GM12878 (cell line): ENCODE measurements around the gene LCORL. TPM values are rescaled to one million over a fixed set of nuclear protein-coding genes. Genes with fewer than 3 reads are reported as not detected.

Source experiments
- ATAC-seq: fragments of 200-7000 bp; cut with Tn5 transposase; 3 replicates; pipeline ENCODE4 v1.9.1; 2020; ENCODE audit warnings: mild to moderate bottlenecking, moderate library complexity
- BruUV-seq: library from RNA; stranded (reverse); fragments of 400-500 nt; replicated peaks from 2 replicates; lab custom pipeline; 2021; lab: Mats Ljungman, UMichigan
- CTCF ChIA-PET: fragments of 300-600 bp; sonication (Branson Sonifier 250); formaldehyde crosslinking; extraction: SDS; loops from one replicate; lab custom pipeline; 2021; ENCODE audit warnings: inconsistent platforms; lab: Yijun Ruan, JAX
- POLR2A ChIA-PET: fragments of 350-600 bp; formaldehyde crosslinking; extraction: SDS; loops from one replicate; lab custom pipeline; 2021; ENCODE audit warnings: inconsistent platforms; lab: Charles Lee
- RAD21 ChIA-PET: fragments of 300-600 bp; sonication (Branson Sonifier 250); formaldehyde crosslinking; loops from one replicate; lab custom pipeline; 2023; ENCODE audit warnings: antibody characterized with exemption; ENCODE audit not compliant: unreplicated experiment; lab: Charles Lee
- SMC1A ChIA-PET: fragments of 300-600 bp; sonication (Branson Sonifier 250); formaldehyde crosslinking; loops from one replicate; lab custom pipeline; 2023; ENCODE audit not compliant: unreplicated experiment, uncharacterized antibody; lab: Charles Lee
- DNase-seq: peaks from one replicate; pipeline ENCODE4 v3.0.0-alpha.2; 2011; ENCODE audit warnings: low read depth, low spot score
- FAIRE-seq: peaks from 3 replicates; lab custom pipeline; 2011; peaks lifted over from hg19 to GRCh38; lab: Jason Lieb, UNC
- H2AFZ ChIP-seq: 2 replicates; pipeline ENCODE4 v1.6.0; 2011; ENCODE audit warnings: low read depth, low read length, control low read depth; ENCODE audit not compliant: control insufficient read depth
- H3K27ac ChIP-seq: 2 replicates; pipeline ENCODE4 v1.5.1; 2011; ENCODE audit warnings: control low read depth; ENCODE audit not compliant: control insufficient read depth, insufficient read depth
- H3K27me3 ChIP-seq, 2 experiments: replicated peaks in 1 of 2; 2 replicates each; pipeline versions ENCODE4 v1.6.0 to v1.6.1; 2011; ENCODE audit warnings: low read length in 1 of 2; ENCODE audit not compliant: control insufficient read depth in 2 of 2, insufficient read depth in 2 of 2
- H3K36me3 ChIP-seq, 2 experiments: 2 replicates each; pipeline ENCODE4 v1.5.1; 2011; ENCODE audit warnings: low read length in 1 of 2; ENCODE audit not compliant: control insufficient read depth in 2 of 2, insufficient read depth in 2 of 2
- H3K4me1 ChIP-seq: 2 replicates; pipeline ENCODE4 v1.6.1; 2011; ENCODE audit warnings: mild to moderate bottlenecking, low read length, moderate library complexity, mixed read lengths; ENCODE audit not compliant: control insufficient read depth, insufficient read depth
- H3K4me2 ChIP-seq: 2 replicates; pipeline ENCODE4 v1.6.0; 2011; ENCODE audit warnings: control low read depth; ENCODE audit not compliant: control insufficient read depth, insufficient read depth
- H3K4me3 ChIP-seq: fragments of 200-600 bp; sonication (generic); 2 replicates; pipeline ENCODE4 v1.5.1; 2016
- H3K79me2 ChIP-seq: 2 replicates; pipeline ENCODE4 v1.6.0; 2011; ENCODE audit warnings: low read length; ENCODE audit not compliant: control insufficient read depth, insufficient read depth
- H3K9ac ChIP-seq: 2 replicates; pipeline ENCODE4 v1.8.0; 2011; ENCODE audit warnings: low read length, control low read depth, mixed read lengths; ENCODE audit not compliant: control insufficient read depth, insufficient read depth
- H3K9me3 ChIP-seq: replicated peaks from 3 replicates; pipeline ENCODE4 v1.5.1; 2011; ENCODE audit warnings: mild to moderate bottlenecking, low read length; ENCODE audit not compliant: control insufficient read depth, insufficient read depth
- H4K20me1 ChIP-seq: 2 replicates; pipeline ENCODE4 v1.6.0; 2011; ENCODE audit not compliant: control insufficient read depth, insufficient read depth
- BCLAF1 ChIP-seq: fragments of 450-650 bp; IDR thresholded peaks from 2 replicates; pipeline ENCODE4 v1.6.1; 2017; ENCODE audit warnings: antibody characterized with exemption, mild to moderate bottlenecking, moderate library complexity
- BHLHE40 ChIP-seq, 2 experiments: fragments of 450-650 bp in 1 of 2; IDR thresholded peaks; 2 replicates each; pipeline ENCODE4 v1.6.1; 2011 to 2017; ENCODE audit warnings: low read depth in 2 of 2, borderline replicate concordance in 1 of 2, improper control_type of control experiment in 1 of 2, low read length in 1 of 2, mild to moderate bottlenecking in 1 of 2
- EGR1 ChIP-seq, 2 experiments: IDR thresholded peaks; 1 replicate in 1 of 2; 2 replicates in 1 of 2; pipeline ENCODE4 v1.6.1; 2011 to 2012; ENCODE audit warnings: low read depth in 2 of 2, low read length in 2 of 2, borderline replicate concordance in 1 of 2, mild to moderate bottlenecking in 1 of 2, moderate library complexity in 1 of 2
- HCFC1 ChIP-seq: fragments of 150-350 bp; IDR thresholded peaks from 2 replicates; pipeline ENCODE4 v1.6.1; 2014; ENCODE audit warnings: low read length
- MYB ChIP-seq: fragments of 150-350 bp; IDR thresholded peaks from 2 replicates; pipeline ENCODE4 v1.6.1; 2014; ENCODE audit warnings: mild to moderate bottlenecking, low read depth, low read length, borderline replicate concordance
- MYC ChIP-seq: IDR thresholded peaks from 2 replicates; pipeline ENCODE4 v1.6.1; 2011; ENCODE audit warnings: mild to moderate bottlenecking, low read length, moderate library complexity, inconsistent platforms; ENCODE audit not compliant: insufficient read depth, insufficient replicate concordance, insufficient read length, severe bottlenecking
- NFYB ChIP-seq: IDR thresholded peaks from 2 replicates; pipeline ENCODE4 v1.6.1; 2011; ENCODE audit warnings: low read depth, mild to moderate bottlenecking, low read length, improper control_type of control experiment, moderate library complexity; ENCODE audit not compliant: insufficient read depth
- NR2F1 ChIP-seq: fragments of 450-650 bp; conservative IDR thresholded peaks from 2 replicates; pipeline ENCODE4 v1.6.1; 2017; ENCODE audit warnings: mild to moderate bottlenecking
- PML ChIP-seq: IDR thresholded peaks from 2 replicates; pipeline ENCODE4 v1.6.1; 2012; ENCODE audit warnings: low read length, inconsistent platforms
- POLR2A ChIP-seq: IDR thresholded peaks from 2 replicates; pipeline ENCODE4 v1.6.1; 2011; ENCODE audit warnings: low read depth, mild to moderate bottlenecking, low read length
- SMARCA5 ChIP-seq: fragments of 450-650 bp; IDR thresholded peaks from 2 replicates; pipeline ENCODE4 v1.6.1; 2017; ENCODE audit warnings: mild to moderate bottlenecking
- SMC3 ChIP-seq: IDR thresholded peaks from 2 replicates; pipeline ENCODE4 v1.6.1; 2011; ENCODE audit warnings: low read length, improper control_type of control experiment, borderline replicate concordance
- SP1 ChIP-seq: IDR thresholded peaks from one replicate; pipeline ENCODE4 v1.6.1; 2011; ENCODE audit warnings: low read depth, low read length
- TCF7 ChIP-seq: IDR thresholded peaks from 2 replicates; pipeline ENCODE4 v1.6.1; 2014; ENCODE audit warnings: antibody characterized with exemption, borderline replicate concordance
- WRNIP1 ChIP-seq: IDR thresholded peaks from 2 replicates; pipeline ENCODE4 v1.6.1; 2011; ENCODE audit warnings: low read depth, low read length, improper control_type of control experiment, borderline replicate concordance
- WGBS: methylation state at CpG from one replicate; pipeline ENCODE4 v1.1.6; 2016; ENCODE audit warnings: low lambda C conversion rate; ENCODE audit not compliant: insufficient replicate concordance, insufficient coverage; ENCODE audit errors: missing lambda C conversion rate; 5-methylcytosine and 5-hydroxymethylcytosine counted together
- in situ Hi-C: fragments of 300-500 bp; cut with MboI; formaldehyde crosslinking; loops from 9 replicates; pipeline ENCODE4 v1.14.3; 2018; ENCODE audit warnings: mixed read lengths
- intact Hi-C: fragments of 100-400 bp; cut with micrococcal nuclease; formaldehyde crosslinking; loops from one replicate; pipeline ENCODE4 v1.14.2; 2022; ENCODE audit not compliant: unreplicated experiment
- polyA plus RNA-seq, 11 experiments: library from polyadenylated mRNA; depleted of rRNA in 4 of 11; unstranded in 6 of 11; stranded (reverse) in 5 of 11; fragments of >200 nt; fragmentation: Nextera tagmentation in 4 of 11; fragmentation: Illumina TruSeq in 1 of 11; extraction: Ambion mirVana in 4 of 11; extraction: Trizol in 1 of 11; gene quantifications; 1 replicate in 1 of 11; 2 replicates in 10 of 11; pipeline versions ENCODE4 v1.2.1 to v1.2.3, GENCODE V29; 2011 to 2016; ENCODE audit warnings: inconsistent platforms in 2 of 11, missing spikeins in 2 of 11, low read depth in 1 of 11
- total RNA-seq, 4 experiments: library from RNA; depleted of rRNA in 3 of 4; stranded (reverse); fragments of >200 nt in 3 of 4; fragmentation: Illumina TruSeq in 1 of 4; extraction: Trizol in 1 of 4; gene quantifications; 2 replicates each; pipeline versions ENCODE4 v1.2.1 to v1.2.3, GENCODE V29; 2013 to 2021
- TF ChIP-seq, protein P1 (sequence below): IDR thresholded peaks from 2 replicates; pipeline ENCODE4 v1.6.1; 2012; ENCODE audit warnings: low read depth, low read length, improper control_type of control experiment
- TF ChIP-seq, protein P2 (sequence below): fragments of 450-650 bp; formaldehyde crosslinking; IDR thresholded peaks from 2 replicates; pipeline ENCODE4 v1.5.0; 2022; ENCODE audit warnings: mild to moderate bottlenecking, missing genetic modification characterization

LCORL gene
- total and polyA plus RNA-seq, 10 of the 15 experiments (the other 5 are each of a cell fraction or from before 2014, with no cell fraction given) = 2.2 to 9.8 (median 5.9) TPM

- Histone ChIP-seq H3K79me2 (no peaks in the 10 kb centered on the region), H3K36me3 (no peaks in the 10 kb centered on the region), H2AFZ (no peak overlapping the region), H3K27ac (no peak overlapping the region), H4K20me1 (no peaks in the 10 kb centered on the region), H3K9me3 (no peaks in the 10 kb centered on the region; the same call in 2 of the 3 replicates), H3K4me1 (no peaks in the 10 kb centered on the region), H3K9ac (no peak overlapping the region), H3K27me3 (no peaks in the 10 kb centered on the region), H3K4me3 (no peak overlapping the region), H3K4me2 (no peak overlapping the region)
- in situ Hi-C loops (no loop called here), intact Hi-C loops (no loop called here)
- ChIA-PET POLR2A (no interaction called here), RAD21 (no interaction called here), CTCF (no interaction called here), SMC1A (interaction anchor here (0.6 to 1.1 kb wide), 2 partner anchors 10 to 258 kb away, joined by 3 to 4 read pairs; no protein-coding TSS in a partner anchor)
- TF ChIP-seq MYB (no peak), HCFC1 (no peak), NR2F1 (no peak), BCLAF1 (no peak), MYC (no peak), POLR2A (no peak), WRNIP1 (no peak), PML (no peak), NFYB (no peak), SMARCA5 (no peak), SMC3 (no peak), SP1 (no peak), BHLHE40 (IDR thresholded peaks at IDR 0.05; ENCODE audit: borderline replicate concordance in 1 of 2, low read depth in 2 of 2, low read length in 1 of 2) (no peak), EGR1 (IDR thresholded peaks at IDR 0.05; ENCODE audit: borderline replicate concordance in 1 of 2, low read depth in 2 of 2, low read length in 2 of 2) (no peak), TCF7 (no peak)
- TF ChIP-seq, protein P1, sequence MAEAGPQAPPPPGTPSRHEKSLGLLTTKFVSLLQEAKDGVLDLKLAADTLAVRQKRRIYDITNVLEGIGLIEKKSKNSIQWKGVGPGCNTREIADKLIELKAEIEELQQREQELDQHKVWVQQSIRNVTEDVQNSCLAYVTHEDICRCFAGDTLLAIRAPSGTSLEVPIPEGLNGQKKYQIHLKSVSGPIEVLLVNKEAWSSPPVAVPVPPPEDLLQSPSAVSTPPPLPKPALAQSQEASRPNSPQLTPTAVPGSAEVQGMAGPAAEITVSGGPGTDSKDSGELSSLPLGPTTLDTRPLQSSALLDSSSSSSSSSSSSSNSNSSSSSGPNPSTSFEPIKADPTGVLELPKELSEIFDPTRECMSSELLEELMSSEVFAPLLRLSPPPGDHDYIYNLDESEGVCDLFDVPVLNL = no peak
- TF ChIP-seq, protein P2, sequence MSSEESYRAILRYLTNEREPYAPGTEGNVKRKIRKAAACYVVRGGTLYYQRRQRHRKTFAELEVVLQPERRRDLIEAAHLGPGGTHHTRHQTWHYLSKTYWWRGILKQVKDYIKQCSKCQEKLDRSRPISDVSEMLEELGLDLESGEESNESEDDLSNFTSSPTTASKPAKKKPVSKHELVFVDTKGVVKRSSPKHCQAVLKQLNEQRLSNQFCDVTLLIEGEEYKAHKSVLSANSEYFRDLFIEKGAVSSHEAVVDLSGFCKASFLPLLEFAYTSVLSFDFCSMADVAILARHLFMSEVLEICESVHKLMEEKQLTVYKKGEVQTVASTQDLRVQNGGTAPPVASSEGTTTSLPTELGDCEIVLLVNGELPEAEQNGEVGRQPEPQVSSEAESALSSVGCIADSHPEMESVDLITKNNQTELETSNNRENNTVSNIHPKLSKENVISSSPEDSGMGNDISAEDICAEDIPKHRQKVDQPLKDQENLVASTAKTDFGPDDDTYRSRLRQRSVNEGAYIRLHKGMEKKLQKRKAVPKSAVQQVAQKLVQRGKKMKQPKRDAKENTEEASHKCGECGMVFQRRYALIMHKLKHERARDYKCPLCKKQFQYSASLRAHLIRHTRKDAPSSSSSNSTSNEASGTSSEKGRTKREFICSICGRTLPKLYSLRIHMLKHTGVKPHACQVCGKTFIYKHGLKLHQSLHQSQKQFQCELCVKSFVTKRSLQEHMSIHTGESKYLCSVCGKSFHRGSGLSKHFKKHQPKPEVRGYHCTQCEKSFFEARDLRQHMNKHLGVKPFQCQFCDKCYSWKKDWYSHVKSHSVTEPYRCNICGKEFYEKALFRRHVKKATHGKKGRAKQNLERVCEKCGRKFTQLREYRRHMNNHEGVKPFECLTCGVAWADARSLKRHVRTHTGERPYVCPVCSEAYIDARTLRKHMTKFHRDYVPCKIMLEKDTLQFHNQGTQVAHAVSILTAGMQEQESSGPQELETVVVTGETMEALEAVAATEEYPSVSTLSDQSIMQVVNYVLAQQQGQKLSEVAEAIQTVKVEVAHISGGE (CRISPR knock-in tag) = no peak
- ATAC-seq (no peak), DNase-seq (no peak), FAIRE-seq (no peak)
- no TSS peak for BruUV-seq
- WGBS = 93% methylated on average over 1 of the region's 1 CpG
Observed at GRCh38 chr4:17865866-17866363, 155.6 kb downstream of the LCORL start.
